Lung (tissue), 12 donors: Measurements from ENCODE around the gene SLC8B1. TPM values are rescaled to one million over a fixed set of nuclear protein-coding genes. Genes with fewer than 3 reads are reported as not detected.

Experiments
- ATAC-seq: fragments of 200-7000 bp; cut with Tn5 transposase; one replicate; pipeline ENCODE4 v1.9.1; 2020; ENCODE audit warnings: moderate number of reproducible peaks; ENCODE audit not compliant: insufficient read depth, low FRiP score
- DNase-seq, 3 donors: peaks; one replicate each; pipeline ENCODE4 v3.0.0-alpha.2; 2013 to 2017
- H3K27ac ChIP-seq, 2 donors: one replicate each; pipeline ENCODE4 v1.5.1; 2013; ENCODE audit warnings: mild to moderate bottlenecking in 2 of 2, moderate library complexity in 2 of 2, control low read depth in 1 of 2, inconsistent platforms in 1 of 2, low read depth in 1 of 2, low read length in 1 of 2
- H3K27me3 ChIP-seq, 3 donors: one replicate each; pipeline ENCODE4 v1.5.1; 2013; ENCODE audit warnings: low read length in 2 of 3; ENCODE audit not compliant: control insufficient read depth in 3 of 3, insufficient read depth in 3 of 3
- H3K36me3 ChIP-seq, 4 donors: one replicate each; pipeline ENCODE4 v1.5.1; 2013; ENCODE audit warnings: low read length in 4 of 4, mild to moderate bottlenecking in 1 of 4, moderate library complexity in 1 of 4; ENCODE audit not compliant: control insufficient read depth in 4 of 4, insufficient read depth in 4 of 4
- H3K4me1 ChIP-seq, 5 donors: one replicate each; pipeline ENCODE4 v1.5.1; 2013; ENCODE audit warnings: low read length in 5 of 5, mild to moderate bottlenecking in 2 of 5, moderate library complexity in 1 of 5; ENCODE audit not compliant: control insufficient read depth in 5 of 5, insufficient read depth in 5 of 5
- H3K4me3 ChIP-seq: one replicate; pipeline ENCODE4 v1.5.1; 2013; ENCODE audit warnings: mild to moderate bottlenecking, control low read depth, moderate library complexity
- H3K9ac ChIP-seq, 2 donors: one replicate each; pipeline ENCODE4 v1.5.1; 2013; ENCODE audit warnings: low read length in 2 of 2, control low read depth in 1 of 2; ENCODE audit not compliant: insufficient read depth in 1 of 2
- H3K9me3 ChIP-seq, 4 donors: one replicate each; pipeline ENCODE4 v1.5.1; 2013; ENCODE audit warnings: low read length in 3 of 4, mild to moderate bottlenecking in 1 of 4, moderate library complexity in 1 of 4; ENCODE audit not compliant: control insufficient read depth in 4 of 4, insufficient read depth in 3 of 4
- WGBS, 2 donors: extraction: QIAGEN DNeasy Blood & Tissue Kit; methylation state at CpG; one replicate each; pipeline ENCODE4 v1.1.7; 2013; 5-methylcytosine and 5-hydroxymethylcytosine counted together
- polyA plus RNA-seq, 2 donors: library from polyadenylated mRNA; stranded (reverse); fragments of 200-250 nt; gene quantifications; one replicate each; pipeline ENCODE4 v1.2.1, GENCODE V29; 2013
- total RNA-seq, 2 donors: library from RNA; depleted of rRNA in 1 of 2; stranded (reverse); fragments of >200 nt in 1 of 2; gene quantifications; one replicate each; pipeline ENCODE4 v1.2.1, GENCODE V29; 2014 to 2021
- TF ChIP-seq, protein P1 (sequence below): IDR thresholded peaks from 2 replicates; pipeline ENCODE4 v1.5.1; 2012; ENCODE audit warnings: mild to moderate bottlenecking; ENCODE audit errors: control extremely low read depth, extremely low read depth
- donor health status: control.
- donor health status: control.
- donor health status: Bipolar disorder and iron deficiency.
- donor health status: healthy.
- donor health status: DM: yes; HTN: yes; CAD: no.

The SLC8B1 gene
- total and polyA plus RNA-seq, 4 donors: 21.8 to 44.8 (median 32.1) TPM

DNA sequence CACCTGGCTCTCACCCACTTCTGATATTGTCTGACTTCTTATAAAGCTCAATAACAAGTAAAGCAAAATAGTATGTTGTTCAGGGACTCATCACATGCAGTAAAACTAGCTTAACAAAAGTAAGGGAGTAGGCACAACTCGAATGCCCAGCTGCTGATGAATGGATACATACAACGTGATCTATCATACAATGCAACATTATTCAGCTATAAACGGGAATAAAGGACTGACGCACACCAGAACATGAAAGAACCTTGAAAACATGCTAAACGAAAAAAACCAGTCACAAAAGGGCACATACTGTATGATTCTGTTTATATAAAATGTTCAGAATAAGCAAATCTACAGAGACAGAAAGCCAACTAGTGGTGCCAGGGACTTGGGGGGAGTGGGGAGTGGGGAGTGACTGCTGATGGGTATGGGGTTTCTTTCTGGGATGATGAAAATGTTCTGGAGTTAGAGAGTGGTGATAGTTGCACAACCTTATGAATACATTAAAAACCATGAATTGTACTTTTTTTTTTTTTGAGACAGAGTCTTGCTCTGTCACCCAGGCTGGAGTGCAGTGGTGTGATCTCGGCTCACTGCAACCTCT lies 34.6 kb upstream of the SLC8B1 start:
- Histone ChIP-seq H3K4me1 (peaks cover 0 to 2% (median 0%) of the 10 kb centered on the region in 5 donors), H3K4me3 (no peak overlapping the region), H3K27me3 (no peaks in the 10 kb centered on the region), H3K27ac (no peak overlapping the region), H3K9me3 (no peaks in the 10 kb centered on the region), H3K9ac (no peak overlapping the region), H3K36me3 (peaks cover 7 to 25% (median 9%) of the 10 kb centered on the region in 4 donors)
- no peak for ATAC-seq
- TF ChIP-seq, protein P1, sequence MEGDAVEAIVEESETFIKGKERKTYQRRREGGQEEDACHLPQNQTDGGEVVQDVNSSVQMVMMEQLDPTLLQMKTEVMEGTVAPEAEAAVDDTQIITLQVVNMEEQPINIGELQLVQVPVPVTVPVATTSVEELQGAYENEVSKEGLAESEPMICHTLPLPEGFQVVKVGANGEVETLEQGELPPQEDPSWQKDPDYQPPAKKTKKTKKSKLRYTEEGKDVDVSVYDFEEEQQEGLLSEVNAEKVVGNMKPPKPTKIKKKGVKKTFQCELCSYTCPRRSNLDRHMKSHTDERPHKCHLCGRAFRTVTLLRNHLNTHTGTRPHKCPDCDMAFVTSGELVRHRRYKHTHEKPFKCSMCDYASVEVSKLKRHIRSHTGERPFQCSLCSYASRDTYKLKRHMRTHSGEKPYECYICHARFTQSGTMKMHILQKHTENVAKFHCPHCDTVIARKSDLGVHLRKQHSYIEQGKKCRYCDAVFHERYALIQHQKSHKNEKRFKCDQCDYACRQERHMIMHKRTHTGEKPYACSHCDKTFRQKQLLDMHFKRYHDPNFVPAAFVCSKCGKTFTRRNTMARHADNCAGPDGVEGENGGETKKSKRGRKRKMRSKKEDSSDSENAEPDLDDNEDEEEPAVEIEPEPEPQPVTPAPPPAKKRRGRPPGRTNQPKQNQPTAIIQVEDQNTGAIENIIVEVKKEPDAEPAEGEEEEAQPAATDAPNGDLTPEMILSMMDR: no peak
- WGBS, 2 donors: 78 to 83% methylated on average over 6 of the region's 6 CpGs
- peak in 2 of 3 donors; percentile 59 to 65 for DNase-seq

GRCh38 chr12:113368331-113368730 lies 33.4 kb upstream of the SLC8B1 start:
- 91 to 94% methylated on average over 4 of the region's 4 CpGs for WGBS, 2 donors
- H3K36me3 ChIP-seq: peaks cover under 1 to 19% (median 7%) of the 10 kb centered on the region in 4 donors
- no peak overlapping the region for H3K4me3 ChIP-seq
- DNase-seq (no peak), ATAC-seq (no peak)
- no peaks in the 10 kb centered on the region for H3K27me3 ChIP-seq
- no peaks in the 10 kb centered on the region for H3K9me3 ChIP-seq
- H3K9ac ChIP-seq: no peak overlapping the region
- TF ChIP-seq, protein P1: no peak
- H3K27ac ChIP-seq: no peak overlapping the region
- H3K4me1 ChIP-seq: peaks cover 0 to 2% (median 0%) of the 10 kb centered on the region in 5 donors

DNA sequence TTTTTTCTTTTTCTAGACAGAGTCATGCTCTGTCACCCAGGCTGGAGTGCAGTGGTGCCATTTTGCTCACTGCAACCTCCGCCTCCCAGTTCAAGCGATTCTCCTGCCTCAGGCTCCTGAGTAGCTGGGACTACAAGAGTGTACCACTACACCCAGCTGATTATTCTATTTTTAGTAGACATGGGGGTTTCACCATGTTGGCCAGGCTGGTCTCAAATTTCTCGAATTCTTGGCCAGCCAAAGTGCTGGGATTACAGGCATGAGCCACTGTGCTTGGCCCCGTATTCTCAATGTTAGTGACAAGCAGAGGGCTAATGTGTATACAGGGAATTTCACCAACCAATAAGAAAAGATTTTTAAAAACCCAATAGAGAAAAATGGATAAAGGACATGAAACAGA lies 31.9 kb upstream of the SLC8B1 start:
- TF ChIP-seq, protein P1: no peak
- no peak overlapping the region for H3K4me3 ChIP-seq
- no peaks in the 10 kb centered on the region for H3K9me3 ChIP-seq
- 86 to 93% methylated on average over 4 of the region's 4 CpGs for WGBS, 2 donors
- no peak overlapping the region for H3K27ac ChIP-seq
- H3K4me1 ChIP-seq: peaks cover 0 to 2% (median 0%) of the 10 kb centered on the region in 5 donors
- no peaks in the 10 kb centered on the region for H3K27me3 ChIP-seq
- DNase-seq (no peak), ATAC-seq (no peak)
- no peak overlapping the region for H3K9ac ChIP-seq
- peaks cover 0 to 10% (median 4%) of the 10 kb centered on the region in 4 donors for H3K36me3 ChIP-seq
